IMR-90 (cell line): ENCODE measurements around the gene AZI2. TPM values are rescaled to one million over a fixed set of nuclear protein-coding genes. Genes with fewer than 3 reads are reported as not detected.
A peak's percentile ranks its signal among the peaks of the same experiment; 100 is the strongest.

Experiments used
- ATAC-seq: fragments of 200-7000 bp; cut with Tn5 transposase; 2 replicates; pipeline ENCODE4 v1.9.1; 2020; ENCODE audit warnings: low read depth, mild to moderate bottlenecking, moderate library complexity
- BruUV-seq: library from RNA; stranded (reverse); fragments of 400-500 nt; replicated peaks from 2 replicates; lab custom pipeline; 2021; lab: Mats Ljungman, UMichigan
- CTCF ChIA-PET: fragments of 300-600 bp; formaldehyde crosslinking; extraction: SDS; loops from one replicate; lab custom pipeline; 2021; ENCODE audit warnings: antibody characterized with exemption; lab: Yijun Ruan, JAX
- POLR2A ChIA-PET: fragments of 300-600 bp; sonication (Branson Sonifier 250); formaldehyde crosslinking; loops from one replicate; lab custom pipeline; 2022; ENCODE audit warnings: antibody characterized with exemption; ENCODE audit not compliant: unreplicated experiment; lab: Charles Lee
- DNase-seq: peaks from one replicate; pipeline ENCODE4 v3.0.0; 2013
- H2AFZ ChIP-seq: replicated peaks from 2 replicates; pipeline ENCODE3; 2013; ENCODE audit warnings: low read length, mild to moderate bottlenecking; ENCODE audit not compliant: poor library complexity
- H2AK5ac ChIP-seq: 2 replicates; pipeline ENCODE4 v1.6.1; 2013; ENCODE audit warnings: low read depth, low read length, inconsistent platforms
- H2AK9ac ChIP-seq: replicated peaks from 2 replicates; pipeline ENCODE3; 2013; ENCODE audit warnings: mild to moderate bottlenecking, low read depth, low read length, moderate library complexity; ENCODE audit not compliant: poor library complexity
- H2BK120ac ChIP-seq: 2 replicates; pipeline ENCODE4 v1.6.1; 2013; ENCODE audit warnings: low read depth, low read length, inconsistent platforms
- H2BK15ac ChIP-seq: 3 replicates; pipeline ENCODE4 v1.6.1; 2013; ENCODE audit warnings: low read depth, low read length, inconsistent platforms
- H2BK20ac ChIP-seq: 2 replicates; pipeline ENCODE4 v1.6.1; 2013; ENCODE audit warnings: low read depth, mild to moderate bottlenecking, inconsistent platforms, low read length, moderate library complexity
- H2BK5ac ChIP-seq: 2 replicates; pipeline ENCODE4 v1.6.1; 2013; ENCODE audit warnings: mild to moderate bottlenecking, low read depth, low read length, inconsistent platforms; ENCODE audit not compliant: poor library complexity, severe bottlenecking
- H3K14ac ChIP-seq: replicated peaks from 2 replicates; pipeline ENCODE4 v1.6.1; 2013; ENCODE audit warnings: low read depth, low read length, inconsistent platforms
- H3K18ac ChIP-seq: 2 replicates; pipeline ENCODE4 v1.6.1; 2013; ENCODE audit warnings: low read depth, low read length, control low read depth
- H3K23ac ChIP-seq: 2 replicates; pipeline ENCODE4 v1.6.1; 2013; ENCODE audit warnings: low read depth, low read length, inconsistent platforms
- H3K27ac ChIP-seq: 2 replicates; pipeline ENCODE4 v1.5.1; 2013; ENCODE audit warnings: mild to moderate bottlenecking, control low read depth, low read length; ENCODE audit not compliant: insufficient read depth
- H3K27me3 ChIP-seq: 2 replicates; pipeline ENCODE4 v1.6.1; 2013; ENCODE audit warnings: low read length; ENCODE audit not compliant: control insufficient read depth, insufficient read depth
- H3K36me3 ChIP-seq: 2 replicates; pipeline ENCODE4 v1.6.1; 2013; ENCODE audit warnings: low read length, mixed read lengths; ENCODE audit not compliant: control insufficient read depth, insufficient read depth
- H3K4ac ChIP-seq: 2 replicates; pipeline ENCODE4 v1.6.1; 2013; ENCODE audit warnings: low read depth, low read length, inconsistent platforms
- H3K4me1 ChIP-seq: 2 replicates; pipeline ENCODE4 v1.6.1; 2013; ENCODE audit warnings: low read length, mixed read lengths; ENCODE audit not compliant: control insufficient read depth, insufficient read depth
- H3K4me2 ChIP-seq: 2 replicates; pipeline ENCODE4 v1.6.1; 2013; ENCODE audit warnings: low read depth, mild to moderate bottlenecking, control low read depth, low read length, moderate library complexity
- H3K4me3 ChIP-seq: 2 replicates; pipeline ENCODE4 v1.5.1; 2013; ENCODE audit warnings: low read depth, mild to moderate bottlenecking, control low read depth, low read length, moderate library complexity; ENCODE audit not compliant: insufficient read depth
- H3K56ac ChIP-seq: 2 replicates; pipeline ENCODE4 v1.6.1; 2013; ENCODE audit warnings: low read length, inconsistent platforms; ENCODE audit not compliant: insufficient read depth; ENCODE audit errors: extremely low read depth
- H3K79me1 ChIP-seq, 2 experiments: 2 replicates each; pipeline ENCODE4 v1.6.1; 2013; ENCODE audit warnings: low read length in 2 of 2, inconsistent platforms in 1 of 2, low read depth in 1 of 2
- H3K9ac ChIP-seq: 2 replicates; pipeline ENCODE4 v1.6.1; 2013; ENCODE audit warnings: low read depth, low read length, control low read depth
- H3K9me1 ChIP-seq: 2 replicates; pipeline ENCODE4 v1.6.1; 2013; ENCODE audit warnings: low read length, inconsistent platforms; ENCODE audit not compliant: insufficient read depth
- H3K9me3 ChIP-seq: 2 replicates; pipeline ENCODE4 v1.6.1; 2013; ENCODE audit warnings: low read length; ENCODE audit not compliant: control insufficient read depth, insufficient read depth
- H4K20me1 ChIP-seq: 2 replicates; pipeline ENCODE4 v1.6.1; 2013; ENCODE audit warnings: low read length, inconsistent platforms; ENCODE audit not compliant: insufficient read depth
- H4K5ac ChIP-seq: 2 replicates; pipeline ENCODE4 v1.6.1; 2013; ENCODE audit warnings: mild to moderate bottlenecking, low read depth, low read length, control low read depth
- H4K8ac ChIP-seq, 2 experiments: 2 replicates each; pipeline ENCODE4 v1.6.1; 2013; ENCODE audit warnings: low read depth in 2 of 2, low read length in 2 of 2, control low read depth in 1 of 2, inconsistent platforms in 1 of 2
- H4K91ac ChIP-seq: 2 replicates; pipeline ENCODE4 v1.6.1; 2013; ENCODE audit warnings: low read depth, low read length, inconsistent platforms; ENCODE audit not compliant: insufficient read depth
- CEBPB ChIP-seq: IDR thresholded peaks from 2 replicates; pipeline ENCODE4 v1.6.1; 2012; ENCODE audit warnings: low read depth, low read length, improper control_type of control experiment
- FOS ChIP-seq: fragments of 150-350 bp; IDR thresholded peaks from 2 replicates; pipeline ENCODE4 v1.6.1; 2016; ENCODE audit warnings: low read depth, low read length
- MAZ ChIP-seq: IDR thresholded peaks from 2 replicates; pipeline ENCODE4 v1.6.1; 2012; ENCODE audit warnings: low read depth, mild to moderate bottlenecking, low read length, improper control_type of control experiment, moderate library complexity, borderline replicate concordance
- WGBS, 2 experiments: methylation state at CpG; one replicate each; pipeline versions ENCODE4 v1.1.5 to v1.1.7; 2013; ENCODE audit warnings: missing lambda C conversion rate in 2 of 2; ENCODE audit not compliant: insufficient read length in 1 of 2; ENCODE audit errors: extremely low coverage in 2 of 2; 5-methylcytosine and 5-hydroxymethylcytosine counted together
- dilution Hi-C: fragments of 300-500 bp; cut with HindIII; formaldehyde crosslinking; loops from one replicate; pipeline ENCODE4 v1.14.3; 2018; ENCODE audit warnings: low sequenced_read_pairs; ENCODE audit not compliant: unreplicated experiment
- in situ Hi-C: fragments of 300-500 bp; cut with MboI; formaldehyde crosslinking; loops from 3 replicates; pipeline ENCODE4 v1.14.3; 2019; ENCODE audit warnings: low sequenced_read_pairs, inconsistent platforms, mixed read lengths
- intact Hi-C: fragments of 100-400 bp; cut with micrococcal nuclease; formaldehyde crosslinking; loops from 2 replicates; pipeline ENCODE4 v1.10.0; 2022
- polyA plus RNA-seq, 3 experiments: library from polyadenylated mRNA; depleted of rRNA; stranded (reverse); fragments of >200 nt; gene quantifications; 2 replicates each; pipeline ENCODE4 v1.2.3, GENCODE V29; 2012; ENCODE audit warnings: low replicate concordance in 1 of 3
- total RNA-seq: library from RNA; depleted of rRNA; stranded (reverse); fragments of >200 nt; gene quantifications from 2 replicates; pipeline ENCODE4 v1.2.3, GENCODE V29; 2012
- TF ChIP-seq, protein P1 (sequence below): fragments of 150-350 bp; IDR thresholded peaks from 2 replicates; pipeline ENCODE4 v1.6.1; 2017; ENCODE audit warnings: mild to moderate bottlenecking, antibody characterized with exemption, low read length, low read depth

AZI2 gene
- total and polyA plus RNA-seq, 2 of the 4 experiments (the other 2 are of a cell fraction), result 30.1 to 52.5 TPM

GRCh38 chr3:28308196-28308595 is 40.4 kb downstream of the AZI2 start:
- no peak overlapping the region for H2AFZ ChIP-seq
- peaks cover 0 to 7% of the 10 kb centered on the region in 2 experiments; a peak in 1 of 4 replicates for H3K79me1 ChIP-seq
- POLR2A ChIA-PET, result no interaction called here
- H3K27me3 ChIP-seq, result no peaks in the 10 kb centered on the region
- H2BK5ac ChIP-seq, result no peak overlapping the region
- H4K20me1 ChIP-seq, result no peaks in the 10 kb centered on the region
- H3K14ac ChIP-seq, result no peak overlapping the region
- intact Hi-C loops, result no loop called here
- H3K9me3 ChIP-seq, result no peaks in the 10 kb centered on the region
- no peak overlapping the region for H3K4me3 ChIP-seq
- H3K56ac ChIP-seq, result no peak overlapping the region
- BruUV-seq, result no TSS peak
- no peak overlapping the region for H3K4me2 ChIP-seq
- H3K4ac ChIP-seq, result no peak overlapping the region
- dilution Hi-C loops, result no loop called here
- DNase-seq, result no peak
- TF ChIP-seq FOS (no peak), CEBPB (peak; percentile 86), MAZ (no peak)
- TF ChIP-seq, protein P1, sequence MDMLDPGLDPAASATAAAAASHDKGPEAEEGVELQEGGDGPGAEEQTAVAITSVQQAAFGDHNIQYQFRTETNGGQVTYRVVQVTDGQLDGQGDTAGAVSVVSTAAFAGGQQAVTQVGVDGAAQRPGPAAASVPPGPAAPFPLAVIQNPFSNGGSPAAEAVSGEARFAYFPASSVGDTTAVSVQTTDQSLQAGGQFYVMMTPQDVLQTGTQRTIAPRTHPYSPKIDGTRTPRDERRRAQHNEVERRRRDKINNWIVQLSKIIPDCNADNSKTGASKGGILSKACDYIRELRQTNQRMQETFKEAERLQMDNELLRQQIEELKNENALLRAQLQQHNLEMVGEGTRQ, result no peak
- CTCF ChIA-PET, result interaction anchor here (1.2 kb wide), 1 partner anchor 10 kb away, joined by 5 read pairs; no protein-coding TSS in a partner anchor
- no peak overlapping the region for H2AK9ac ChIP-seq
- no peak overlapping the region for H3K9ac ChIP-seq
- no peak overlapping the region for H2BK120ac ChIP-seq
- in situ Hi-C loops, result no loop called here
- no peak overlapping the region for H4K8ac ChIP-seq
- no peak overlapping the region for H4K5ac ChIP-seq
- no peak overlapping the region for H3K27ac ChIP-seq
- H4K91ac ChIP-seq, result no peak overlapping the region
- WGBS, 2 experiments, result no CpG with 5 or more reads among the region's 3 CpGs
- ATAC-seq, result no peak
- no peaks in the 10 kb centered on the region for H3K4me1 ChIP-seq
- no peak overlapping the region for H2AK5ac ChIP-seq
- no peak overlapping the region for H3K18ac ChIP-seq
- H3K36me3 ChIP-seq, result peaks cover 1% of the 10 kb centered on the region; the same call in 1 of the 2 replicates
- H2BK20ac ChIP-seq, result no peak overlapping the region
- H3K9me1 ChIP-seq, result no peaks in the 10 kb centered on the region
- no peak overlapping the region for H3K23ac ChIP-seq
- no peak overlapping the region for H2BK15ac ChIP-seq
